Fibroblast of villous mesenchyme (primary cell): ENCODE data around the gene LRWD1. TPM values are rescaled to one million over a fixed set of nuclear protein-coding genes. Genes with fewer than 3 reads are reported as not detected.
A peak's percentile ranks its signal among the peaks of the same experiment; 100 is the strongest.
"Not testable (repeated sequence)": the region's sequence is repeated elsewhere in the genome, so short reads cannot be mapped to it uniquely, and the experiment has no call there.

Source experiments
- DNase-seq: peaks from one replicate; pipeline ENCODE4 v3.0.0-alpha.2; 2010; ENCODE audit warnings: low read depth
- H3K4me3 ChIP-seq: 2 replicates; pipeline ENCODE4 v1.5.1; 2011; ENCODE audit warnings: low read depth, mild to moderate bottlenecking, low read length
- CTCF ChIP-seq: IDR thresholded peaks from 2 replicates; pipeline ENCODE4 v1.5.1; 2012; ENCODE audit warnings: low read depth, mild to moderate bottlenecking, low read length; ENCODE audit not compliant: insufficient read depth
- total RNA-seq: library from RNA; depleted of rRNA; stranded (reverse); fragments of >200 nt; gene quantifications from 2 replicates; pipeline ENCODE4 v1.2.3, GENCODE V29; 2012

The LRWD1 gene
- total RNA-seq, 1 donor: 22.9 TPM

DNA sequence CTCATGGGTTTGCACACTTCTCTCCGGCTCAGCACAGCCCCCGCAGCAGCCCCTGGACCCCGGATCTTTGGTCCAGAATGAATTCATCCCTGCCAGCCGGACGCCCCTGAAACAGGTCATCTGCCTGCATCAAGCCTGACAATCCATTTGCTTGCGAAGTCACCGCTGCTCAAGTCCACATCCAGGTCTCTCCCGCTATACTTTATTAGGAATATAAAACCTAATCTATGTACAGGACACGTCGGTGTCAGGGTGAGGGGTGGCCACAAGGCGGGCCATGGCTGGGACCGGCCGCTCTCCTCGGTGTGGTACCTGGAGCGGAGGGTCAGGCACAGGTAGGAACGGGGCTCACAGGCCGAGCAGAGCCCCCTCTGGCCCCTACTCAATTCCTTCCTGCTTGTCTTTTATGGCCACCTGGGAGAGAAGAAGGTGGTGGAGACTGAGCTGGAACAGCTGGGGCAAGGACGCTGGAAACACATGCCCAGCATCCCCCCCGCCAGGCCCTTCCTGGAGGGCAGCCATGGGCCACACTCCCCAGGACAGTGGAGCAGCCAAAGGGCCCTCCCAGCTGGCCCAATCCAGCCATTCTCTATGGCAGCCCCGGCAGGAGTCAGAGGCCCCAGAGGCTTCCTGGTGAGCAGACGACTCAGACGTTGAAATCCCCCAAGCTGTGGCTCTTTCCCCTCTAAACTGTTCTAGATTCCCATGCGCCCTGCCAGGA is 8.6 kb downstream of the LRWD1 start:
- no peak for DNase-seq
- no peak for TF ChIP-seq CTCF
- no peak overlapping the region for H3K4me3 ChIP-seq

- not testable (repeated sequence) for H3K4me3 ChIP-seq, DNase-seq
Observed at GRCh38 chr7:102474116-102474515, 9.3 kb downstream of the LRWD1 start.

- DNase-seq, H3K4me3 ChIP-seq: not testable (repeated sequence)
Observed at GRCh38 chr7:102474736-102475435, 10.1 kb downstream of the LRWD1 start.

DNA sequence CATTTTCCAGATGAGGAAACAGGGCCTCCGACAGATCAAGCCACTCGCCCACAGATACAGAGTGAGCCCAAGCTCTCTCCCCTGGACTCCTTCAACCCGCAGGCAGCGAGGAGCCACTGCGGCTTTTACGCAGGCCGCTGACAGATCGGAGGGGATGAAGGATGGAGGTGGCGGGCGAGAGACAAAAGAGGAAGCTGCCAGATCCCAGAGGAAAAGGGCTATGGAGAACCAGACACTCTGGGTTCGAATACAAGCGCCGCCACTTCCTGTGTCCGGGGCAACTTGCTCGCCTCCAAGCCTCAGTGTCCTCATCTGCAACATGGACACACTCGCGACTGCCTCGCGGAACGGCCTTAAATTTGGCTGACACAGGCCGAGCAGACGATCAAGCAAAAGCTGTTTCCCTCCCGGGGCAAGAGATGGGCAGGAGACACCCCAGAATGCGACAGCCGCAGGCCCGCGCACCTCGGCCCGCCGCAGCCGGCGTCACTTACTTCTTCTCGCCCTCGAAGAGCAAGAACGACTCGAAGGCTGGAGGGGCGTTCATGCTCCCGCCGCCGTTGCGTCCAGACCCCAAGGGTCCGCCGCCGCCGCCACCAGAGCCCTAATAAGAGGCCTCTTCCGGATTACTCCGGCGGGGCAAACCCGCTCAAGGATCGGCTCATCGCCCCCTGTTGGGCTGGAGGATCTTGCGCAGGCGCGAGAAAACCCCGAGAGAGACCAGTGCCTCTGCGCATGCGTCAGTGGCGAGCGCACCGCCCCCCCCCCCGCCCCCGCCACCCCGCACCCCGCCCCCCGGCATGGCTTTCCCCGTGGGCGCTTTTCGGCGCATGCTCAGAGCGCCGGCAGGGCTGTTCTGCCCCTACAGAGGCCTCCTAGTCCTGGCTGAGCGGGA is 13.8 kb downstream of the LRWD1 start, which contains the start of gene POLR2J:
Gene POLR2J (minus strand): TSS at position 609 of the 895 bp plus-strand sequence. CDS start 62 bp downstream, at position 547.
- DNase-seq: peak; percentile 88
- peak within 1 kb of the TSS; percentile 60 for H3K4me3 ChIP-seq
- TF ChIP-seq CTCF: peak; percentile 43

- not testable (repeated sequence) for DNase-seq, H3K4me3 ChIP-seq
Observed at GRCh38 chr7:102479209-102479584, 14.4 kb downstream of the LRWD1 start.

- peak; percentile 36 for TF ChIP-seq CTCF
Observed at GRCh38 chr7:102479982-102480637, 15.3 kb downstream of the LRWD1 start.

DNA sequence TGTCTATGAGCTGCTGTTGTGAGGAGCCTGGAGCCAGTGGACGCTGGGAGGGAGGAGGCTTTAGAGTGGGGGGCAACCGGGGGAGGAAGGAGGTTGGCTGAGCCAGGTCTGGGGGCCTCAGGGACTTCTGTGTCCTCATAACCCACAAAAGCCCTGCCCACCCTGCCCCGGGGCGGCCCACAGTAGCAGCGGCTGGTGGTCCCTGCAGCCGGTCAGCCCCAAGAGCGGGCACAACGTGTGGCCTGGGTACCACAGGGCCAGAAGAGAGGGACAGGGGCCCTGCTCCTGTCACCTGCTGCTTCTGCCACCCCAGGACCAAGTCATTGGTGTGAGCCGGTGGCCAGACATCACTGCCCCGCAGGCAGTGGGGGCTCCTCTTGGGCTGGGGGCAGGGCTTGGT is 17.2 kb downstream of the LRWD1 start:
- DNase-seq: not testable (repeated sequence)

More at GRCh38 chr7:102479982-102480637, 15.3 kb downstream of the LRWD1 start:
- DNase-seq, H3K4me3 ChIP-seq: not testable (repeated sequence)

DNA sequence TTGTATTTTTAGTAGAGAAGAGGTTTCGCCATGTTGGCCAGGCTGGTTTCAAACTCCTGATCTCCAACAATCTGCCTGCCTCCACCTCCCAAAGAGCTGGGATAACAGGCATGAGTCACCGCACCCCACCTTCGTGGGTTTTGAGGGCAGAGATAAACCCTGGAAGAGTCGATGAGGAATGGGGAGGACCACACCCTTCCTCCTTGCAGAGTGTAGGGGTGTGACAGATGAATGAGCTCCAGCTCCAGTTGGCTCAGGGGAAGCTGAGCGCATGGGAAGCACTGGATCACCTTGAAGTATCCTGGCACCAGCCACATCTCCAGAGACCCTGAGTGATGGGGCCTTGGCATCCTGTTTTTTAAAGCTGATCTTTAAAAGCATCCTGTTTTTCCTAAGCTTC is 19.5 kb downstream of the LRWD1 start:
- H3K4me3 ChIP-seq, DNase-seq: not testable (repeated sequence)

More for the DNA sequence above, 17.2 kb downstream of the LRWD1 start:
- not testable (repeated sequence) for H3K4me3 ChIP-seq

- DNase-seq, H3K4me3 ChIP-seq: not testable (repeated sequence)
Observed at GRCh38 chr7:102490529-102491075, 25.8 kb downstream of the LRWD1 start.

- H3K4me3 ChIP-seq, DNase-seq: not testable (repeated sequence)
Observed at GRCh38 chr7:102493220-102493935, 28.6 kb downstream of the LRWD1 start.

DNA sequence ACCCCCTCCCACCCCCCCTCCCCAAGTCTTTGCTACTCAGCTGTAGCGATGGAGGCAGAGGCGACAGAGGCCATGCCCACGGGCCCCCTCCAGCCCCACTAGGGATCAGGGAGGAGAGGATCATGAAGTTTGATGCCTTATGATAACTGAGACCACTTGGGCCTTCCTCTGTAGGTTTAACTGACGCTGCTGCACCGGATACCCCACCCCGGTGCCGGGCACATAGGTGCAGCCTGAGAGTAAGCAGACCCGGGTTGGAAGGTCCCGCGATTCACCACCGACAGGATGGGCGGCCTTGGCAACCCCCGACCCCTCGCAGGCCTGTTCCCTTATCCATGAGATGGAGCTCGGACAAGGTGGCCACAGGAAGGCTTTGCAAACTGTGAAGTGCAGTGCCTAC is 29.2 kb downstream of the LRWD1 start:
- not testable (repeated sequence) for DNase-seq, H3K4me3 ChIP-seq

DNA sequence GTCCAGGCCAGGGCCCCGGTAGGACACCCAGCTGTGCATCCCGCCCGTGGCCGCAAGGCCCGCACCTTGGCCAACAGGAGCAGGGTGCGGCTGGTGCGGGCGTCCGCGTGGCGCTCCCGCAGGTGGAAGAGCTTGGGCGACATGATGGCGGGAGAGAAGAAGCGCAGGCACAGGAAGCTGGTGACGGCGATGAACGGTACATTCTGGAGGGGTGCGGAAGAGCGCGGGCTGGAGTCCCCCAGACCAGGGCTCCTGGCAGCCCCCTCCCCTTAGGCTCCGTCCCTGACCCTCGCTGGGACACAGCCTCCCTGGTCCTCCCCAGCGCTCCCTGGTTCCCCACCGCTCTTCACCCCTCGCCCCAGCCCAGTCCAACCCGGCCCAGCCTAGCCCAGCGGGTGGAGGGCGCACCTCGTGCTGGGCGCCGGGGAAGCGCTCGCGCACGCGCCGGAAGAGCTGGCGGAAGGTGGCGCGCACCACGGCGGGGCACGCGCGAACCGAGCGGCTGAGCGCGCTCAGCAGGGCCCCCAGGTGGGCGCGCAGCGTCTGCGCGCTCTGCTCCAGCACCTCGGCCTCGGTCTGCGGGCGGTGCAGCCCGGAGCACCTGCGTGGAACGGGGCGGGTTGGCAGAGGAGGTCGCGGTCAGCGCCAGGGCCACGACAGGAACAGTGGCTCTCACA is 29.8 kb downstream of the LRWD1 start:
- not testable (repeated sequence) for DNase-seq, H3K4me3 ChIP-seq

DNA sequence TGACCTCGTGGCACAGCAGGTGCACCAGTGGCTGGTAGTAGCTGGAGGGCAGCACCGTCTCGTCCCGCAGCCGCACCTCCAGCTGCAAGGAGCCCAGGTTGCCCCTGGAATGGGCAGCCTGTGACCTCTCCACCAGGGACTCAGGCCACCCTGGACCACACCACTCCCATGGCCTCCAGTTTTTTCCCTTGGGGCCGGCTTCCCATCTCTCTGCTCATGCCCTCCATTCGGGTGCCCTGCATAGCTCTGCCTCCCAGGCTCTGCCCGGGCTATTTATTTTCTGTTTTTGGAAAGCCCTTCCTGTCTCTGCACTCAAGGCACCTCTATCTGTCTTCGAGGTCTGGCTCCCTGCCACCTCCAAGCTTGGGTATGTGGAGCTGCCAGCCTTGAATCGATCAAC is 32.1 kb downstream of the LRWD1 start:
- H3K4me3 ChIP-seq, DNase-seq: not testable (repeated sequence)
